ENCODE measurements around the gene SBSN. TPM values are rescaled to one million over a fixed set of nuclear protein-coding genes. Genes with fewer than 3 reads are reported as not detected.

SBSN gene
- total RNA-seq, 2 experiments from 2014 or later: not detected

DNA sequence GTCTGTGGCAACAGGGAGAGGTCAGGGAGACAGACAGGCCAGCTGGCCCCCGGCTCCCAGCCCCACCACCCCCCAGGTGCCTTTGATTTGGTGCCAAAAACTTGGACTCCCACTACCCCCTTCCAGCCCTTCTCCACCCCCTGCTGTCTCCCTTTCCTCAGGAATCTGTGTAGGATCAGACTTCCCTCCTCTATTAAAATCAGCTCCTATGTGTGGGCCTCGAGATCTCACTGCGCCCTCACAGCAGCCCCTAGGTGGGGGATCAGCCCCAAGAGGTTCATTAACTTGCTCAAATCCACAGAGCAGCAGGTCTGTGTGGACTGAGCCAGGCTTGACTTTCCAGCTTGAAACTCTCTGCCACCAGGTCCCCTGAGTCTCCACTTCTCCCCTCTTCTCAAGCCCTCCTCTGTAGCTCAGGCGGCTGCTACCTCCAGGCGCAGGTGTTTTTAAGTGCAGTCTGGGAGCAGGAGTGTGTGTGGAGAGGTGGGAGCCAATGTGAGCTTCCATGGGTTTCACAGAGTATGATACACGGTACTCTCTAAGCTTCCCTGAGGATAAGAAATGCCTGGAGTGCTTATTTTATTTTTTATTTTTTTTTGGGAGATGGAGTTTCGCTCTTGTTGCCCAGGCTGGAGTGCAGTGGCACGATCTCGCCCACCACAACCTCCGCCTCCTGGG lies 6.8 kb upstream of the SBSN start:
- H3K27me3 Mint-ChIP-seq: peaks cover 24% of the 10 kb centered on the region
- no peaks in the 10 kb centered on the region for H3K36me3 Mint-ChIP-seq (ENCODE audit: low read depth)
- DNase-seq: no peak
- ChIA-PET CTCF (interaction anchor here (1.3 kb wide), 1 partner anchor 13 kb away, joined by 3 read pairs; no protein-coding TSS in a partner anchor), POLR2A (no interaction called here)
- no peak overlapping the region for H3K27ac Mint-ChIP-seq
- peaks cover 12% of the 10 kb centered on the region for H3K4me1 Mint-ChIP-seq
- H3K9me3 Mint-ChIP-seq: no peaks in the 10 kb centered on the region
- no peak overlapping the region for H3K4me3 Mint-ChIP-seq

DNA sequence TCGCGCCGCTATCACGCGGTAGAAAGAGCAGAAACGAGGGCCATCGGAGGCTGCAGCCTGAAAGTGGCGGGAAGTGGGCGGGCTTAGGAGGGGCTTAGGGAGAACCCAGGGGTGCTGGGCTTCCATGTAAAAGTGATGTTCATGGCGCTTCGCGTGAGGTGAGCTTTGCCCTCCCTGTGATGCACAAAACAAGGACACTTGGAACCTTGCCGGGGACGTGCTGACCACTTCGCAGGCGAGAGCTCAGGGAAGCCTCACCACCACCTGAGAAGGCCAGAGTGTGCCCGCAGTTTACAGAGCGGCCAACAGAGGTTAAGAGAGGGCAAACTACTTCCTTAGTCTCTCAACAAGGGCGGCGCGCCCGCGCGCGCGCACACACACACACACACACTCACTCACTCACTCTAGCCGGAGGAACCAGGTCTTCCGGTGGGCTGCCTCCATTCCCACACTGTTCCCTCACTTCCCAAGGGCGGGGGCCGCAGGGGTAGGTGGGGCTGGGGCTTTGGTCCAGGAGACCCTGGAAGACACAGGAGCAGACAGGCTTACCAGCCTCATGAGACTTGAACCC lies 5.8 kb upstream of the SBSN start:
- POLR2A ChIA-PET: no interaction called here
- peak overlapping the region; percentile 79 for H3K27ac Mint-ChIP-seq
- CTCF ChIA-PET: interaction anchor here (0.6 kb wide), 1 partner anchor 561 kb away, joined by 3 read pairs; no protein-coding TSS in a partner anchor
- peaks cover 12% of the 10 kb centered on the region for H3K4me1 Mint-ChIP-seq
- no peaks in the 10 kb centered on the region for H3K9me3 Mint-ChIP-seq
- no peak overlapping the region for H3K4me3 Mint-ChIP-seq
- H3K27me3 Mint-ChIP-seq: peaks cover 26% of the 10 kb centered on the region
- peak; percentile 48 for DNase-seq
- no peaks in the 10 kb centered on the region for H3K36me3 Mint-ChIP-seq (ENCODE audit: low read depth)

DNA sequence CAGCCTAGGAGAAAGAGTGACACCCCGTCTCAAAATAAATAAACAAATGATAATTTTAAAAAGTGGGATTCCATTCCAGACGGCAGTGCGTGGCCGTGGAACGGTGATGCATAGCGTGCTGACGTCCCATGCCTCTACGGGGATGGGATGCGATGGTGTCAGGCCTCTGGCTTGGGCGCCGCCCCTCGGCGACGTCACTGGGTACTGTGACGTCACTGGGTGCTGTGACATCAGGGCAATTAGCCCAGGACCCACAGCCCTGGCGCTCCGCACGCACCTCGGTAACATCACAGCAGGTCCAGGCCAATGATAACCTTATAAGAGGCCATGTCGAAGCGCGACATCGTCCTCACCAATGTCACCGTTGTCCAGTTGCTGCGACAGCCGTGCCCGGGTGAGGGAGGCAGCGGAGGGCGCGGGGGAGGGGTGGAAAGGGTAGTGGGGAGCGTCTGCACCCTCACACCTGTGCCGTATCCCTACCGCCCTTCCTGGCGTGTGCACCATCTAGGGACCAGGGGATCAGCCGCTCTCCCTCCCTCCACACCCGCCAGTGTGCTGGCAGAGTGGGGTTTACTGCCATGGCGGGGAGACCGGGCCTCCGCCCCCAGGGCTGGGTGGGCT lies 5.2 kb upstream of the SBSN start, which contains the start of gene GAPDHS:
Gene GAPDHS (plus strand): TSS at position 256 of the 621 bp plus-strand sequence. CDS start 72 bp downstream, at position 328.
- CTCF ChIA-PET: no interaction called here
- H3K9me3 Mint-ChIP-seq: no peaks in the 10 kb centered on the region
- peak within 1 kb of the TSS; percentile 79 for H3K27ac Mint-ChIP-seq
- no peak for DNase-seq
- H3K27me3 Mint-ChIP-seq: peaks cover 28% of the 10 kb centered on the region
- POLR2A ChIA-PET: no interaction called here
- H3K36me3 Mint-ChIP-seq (ENCODE audit: low read depth): no peaks in the 10 kb centered on the region
- H3K4me3 Mint-ChIP-seq: no peak within 1 kb of the TSS
- peaks cover 12% of the 10 kb centered on the region for H3K4me1 Mint-ChIP-seq

DNA sequence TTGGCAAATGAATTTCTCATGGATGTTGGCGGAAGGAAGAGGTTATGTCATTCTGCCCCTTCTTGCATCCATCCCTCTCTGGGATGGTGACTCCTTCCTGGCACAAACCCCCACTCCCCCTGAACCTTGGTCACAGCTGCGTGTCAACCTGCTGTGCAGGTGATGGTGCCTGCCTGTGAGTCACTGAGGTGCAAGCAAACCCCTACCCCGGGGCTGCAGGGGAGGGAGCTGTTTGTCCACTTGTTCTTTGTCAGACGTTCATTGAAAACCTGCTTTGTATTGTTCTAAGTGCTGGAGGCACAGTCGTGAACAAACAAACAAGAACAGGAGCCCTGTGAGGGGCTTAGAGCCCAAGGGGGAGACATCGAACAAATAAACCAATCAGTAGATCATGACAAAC lies 3.2 kb upstream of the SBSN start:
- Mint-ChIP-seq H3K27me3 (peaks cover 30% of the 10 kb centered on the region), H3K4me3 (no peak overlapping the region), H3K36me3 (ENCODE audit: low read depth) (no peaks in the 10 kb centered on the region), H3K9me3 (no peaks in the 10 kb centered on the region), H3K27ac (no peak overlapping the region), H3K4me1 (peaks cover 12% of the 10 kb centered on the region)
- ChIA-PET POLR2A (no interaction called here), CTCF (interaction anchor here (0.9 to 1.2 kb wide), 4 partner anchors 9 to 22 kb away, joined by 3 to 4 read pairs (median 3); no protein-coding TSS in a partner anchor)
- DNase-seq: no peak

DNA sequence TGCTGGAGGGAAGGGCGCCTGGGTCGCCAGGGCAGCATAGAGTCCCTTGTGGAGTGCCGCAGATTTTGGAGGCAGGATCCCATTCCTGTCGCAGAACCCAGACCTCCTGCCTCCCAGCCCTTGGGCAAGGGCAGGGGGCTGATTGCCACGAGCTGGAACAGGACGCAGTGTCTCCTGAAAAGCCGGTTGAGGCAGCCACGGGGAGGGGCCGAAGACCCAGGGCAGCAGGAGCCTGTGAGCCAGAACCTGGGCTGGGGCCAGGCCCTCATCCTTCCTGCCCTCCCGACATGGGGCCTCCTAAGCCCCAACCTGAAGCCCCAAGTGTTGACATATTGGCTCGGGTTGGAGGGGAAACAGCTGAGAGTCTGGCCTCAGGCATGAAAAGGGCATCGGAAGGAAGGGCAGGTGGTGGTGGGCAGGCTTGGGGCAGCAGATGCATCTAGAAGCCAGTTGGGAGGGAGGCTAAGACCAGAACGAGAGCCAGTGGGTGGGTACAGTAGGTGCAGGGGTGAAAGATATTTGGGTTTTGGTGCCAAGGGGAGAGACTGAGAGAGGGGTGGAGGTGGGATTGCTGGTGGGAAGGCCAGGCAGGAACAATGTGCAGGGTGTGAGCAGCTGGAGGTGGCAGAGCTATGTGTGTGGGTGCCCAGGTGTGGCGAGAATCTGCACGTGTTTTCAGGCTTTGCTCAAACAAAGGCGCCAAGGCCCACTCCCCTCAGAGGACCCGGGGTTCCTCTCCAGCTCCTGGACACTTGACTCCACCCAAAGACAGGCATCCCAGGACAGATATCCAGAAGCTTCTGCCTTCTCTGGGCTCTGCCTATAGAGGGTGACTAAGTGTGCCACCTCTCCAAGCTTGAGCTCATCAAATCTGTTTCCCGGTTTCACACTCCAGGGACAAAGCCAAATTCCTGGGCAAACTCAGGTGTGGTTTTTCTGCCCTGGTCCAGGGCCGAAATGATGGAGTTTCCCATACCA lies 1.4 kb upstream of the SBSN start:
- CTCF ChIA-PET: no interaction called here
- H3K27me3 Mint-ChIP-seq: peaks cover 26% of the 10 kb centered on the region
- POLR2A ChIA-PET: no interaction called here
- no peak overlapping the region for H3K4me3 Mint-ChIP-seq
- H3K36me3 Mint-ChIP-seq (ENCODE audit: low read depth): no peaks in the 10 kb centered on the region
- no peak overlapping the region for H3K27ac Mint-ChIP-seq
- no peaks in the 10 kb centered on the region for H3K9me3 Mint-ChIP-seq
- H3K4me1 Mint-ChIP-seq: peaks cover 10% of the 10 kb centered on the region
- no peak for DNase-seq

DNA sequence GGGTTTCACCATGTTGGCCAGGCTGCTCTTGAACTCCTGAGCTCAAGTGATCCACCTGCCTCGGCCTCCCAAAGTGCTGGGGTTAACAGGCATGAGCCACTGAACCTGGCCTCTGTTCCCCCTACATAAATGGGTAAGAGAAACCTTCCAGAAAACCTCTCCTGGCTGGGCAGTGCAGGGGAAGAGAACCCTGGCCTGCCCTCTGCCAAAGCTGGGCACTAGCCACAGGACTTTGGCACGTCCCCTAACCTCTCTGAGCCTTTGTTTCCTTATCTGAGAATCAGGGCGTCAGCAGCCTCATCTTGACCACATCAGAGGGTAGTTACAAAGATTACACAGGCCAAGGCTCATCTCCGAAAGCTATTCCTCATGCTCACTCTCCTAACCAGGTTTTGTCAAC lies 2.2 kb downstream of the SBSN start:
- no peaks in the 10 kb centered on the region for H3K36me3 Mint-ChIP-seq (ENCODE audit: low read depth)
- ChIA-PET CTCF (no interaction called here), POLR2A (no interaction called here)
- no peak overlapping the region for H3K4me3 Mint-ChIP-seq
- no peaks in the 10 kb centered on the region for H3K4me1 Mint-ChIP-seq
- H3K27me3 Mint-ChIP-seq: peaks cover 12% of the 10 kb centered on the region
- H3K9me3 Mint-ChIP-seq: no peaks in the 10 kb centered on the region
- no peak for DNase-seq
- no peak overlapping the region for H3K27ac Mint-ChIP-seq

DNA sequence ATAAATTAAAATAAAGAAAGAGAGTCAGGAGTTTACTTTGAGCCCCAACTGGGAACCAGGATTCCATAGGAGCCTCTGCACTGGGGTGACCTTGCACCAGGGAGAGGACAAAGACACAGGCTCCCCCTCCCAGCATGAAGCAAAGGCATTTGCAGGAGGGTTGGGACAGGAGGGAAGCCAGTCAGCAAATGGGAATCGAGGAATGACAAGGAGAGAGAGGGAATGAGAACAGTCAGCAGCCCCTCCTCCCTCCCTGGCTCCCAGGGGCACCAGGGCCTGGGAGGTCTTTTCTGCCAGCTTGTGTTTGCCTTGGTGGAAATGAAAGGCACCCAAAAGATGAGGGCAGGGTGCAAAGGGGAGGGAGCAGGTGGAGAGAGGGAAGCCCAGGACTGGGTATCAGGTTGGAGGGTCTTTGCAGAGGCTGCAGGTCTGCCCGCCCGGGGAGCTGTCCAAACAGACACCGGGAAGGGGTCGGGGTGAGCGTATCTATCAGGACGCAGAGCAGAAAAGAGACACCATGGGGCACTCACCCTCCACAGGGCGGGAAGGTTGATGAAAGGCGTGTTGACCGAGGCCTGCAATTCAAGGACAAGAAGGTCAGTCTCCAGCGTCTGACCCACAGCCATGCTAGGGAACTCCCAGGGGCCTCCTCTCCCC lies 3.8 kb downstream of the SBSN start:
- CTCF ChIA-PET: no interaction called here
- POLR2A ChIA-PET: no interaction called here

DNA sequence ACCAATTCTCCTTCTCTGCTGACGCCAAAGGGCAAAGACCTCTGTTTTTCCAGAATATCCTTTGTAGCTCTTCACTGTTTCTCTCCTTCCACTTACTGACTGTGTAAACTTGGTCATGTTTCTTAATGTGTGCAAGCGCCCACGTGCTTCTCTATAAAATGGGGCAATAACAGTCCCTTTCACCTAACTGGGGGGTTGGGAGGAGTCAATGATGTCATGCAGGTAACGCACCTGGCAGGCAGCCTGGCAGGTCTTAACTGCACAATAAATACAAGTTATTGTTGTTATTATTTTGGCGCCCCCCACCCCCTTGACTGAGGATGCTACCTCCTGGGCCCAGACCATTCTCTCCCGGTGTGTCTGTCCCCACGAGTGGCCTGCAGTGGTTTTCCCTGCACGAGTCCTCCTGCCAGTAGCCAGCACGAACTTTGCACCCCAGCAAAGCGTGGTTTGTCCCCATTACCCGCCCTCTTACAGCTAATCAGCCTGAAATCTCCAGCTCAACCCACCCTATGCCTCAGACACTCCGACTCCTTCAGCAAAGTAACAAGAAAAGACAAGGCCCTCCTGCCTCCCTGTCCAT lies 5.3 kb downstream of the SBSN start:
- Mint-ChIP-seq H3K27me3 (peaks cover 3% of the 10 kb centered on the region), H3K36me3 (ENCODE audit: low read depth) (no peaks in the 10 kb centered on the region), H3K27ac (no peak overlapping the region), H3K9me3 (no peaks in the 10 kb centered on the region), H3K4me1 (no peaks in the 10 kb centered on the region), H3K4me3 (no peak overlapping the region)
- ChIA-PET CTCF (interaction anchor here (1.2 to 1.7 kb wide), 2 partner anchors 8 to 9 kb away, joined by 3 read pairs; no protein-coding TSS in a partner anchor), POLR2A (interaction anchor here (0.7 kb wide), 1 partner anchor 62 kb away, joined by 6 read pairs; no protein-coding TSS in a partner anchor)
- no peak for DNase-seq

More for the DNA sequence above, 3.8 kb downstream of the SBSN start:
- no peak for DNase-seq
- Mint-ChIP-seq H3K4me1 (no peaks in the 10 kb centered on the region), H3K27me3 (peaks cover 7% of the 10 kb centered on the region), H3K36me3 (ENCODE audit: low read depth) (no peaks in the 10 kb centered on the region), H3K27ac (no peak overlapping the region), H3K4me3 (no peak overlapping the region), H3K9me3 (no peaks in the 10 kb centered on the region)

DNA sequence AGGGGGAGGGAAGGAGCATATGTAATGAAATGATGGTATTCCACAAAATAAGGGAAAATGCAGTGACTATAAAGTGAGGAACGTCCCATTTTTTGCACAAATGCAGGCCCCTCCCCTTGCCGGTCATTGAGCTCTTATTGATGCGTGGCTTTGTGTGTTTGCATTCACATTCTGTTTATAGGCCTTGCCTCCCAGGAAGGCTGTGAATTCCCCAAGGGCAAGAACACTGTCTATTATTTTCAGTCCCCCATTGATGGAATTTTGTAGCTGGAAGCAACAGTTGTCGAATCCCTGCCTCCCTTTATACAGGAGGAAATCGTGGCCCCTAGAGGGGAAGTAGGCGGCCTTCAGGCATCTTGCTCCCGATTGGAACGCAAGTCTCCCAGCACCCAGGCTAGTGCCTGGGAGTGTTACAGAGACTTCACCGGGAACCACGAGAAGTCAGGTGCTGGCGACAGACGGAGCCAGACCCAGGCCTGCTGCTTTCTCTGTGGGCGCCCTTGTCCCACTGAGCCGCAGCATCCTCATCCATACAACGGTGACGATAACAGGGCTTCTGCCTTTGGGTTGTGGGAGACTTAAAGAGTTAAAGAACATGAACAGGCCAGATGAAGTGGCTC lies 6.9 kb downstream of the SBSN start:
- DNase-seq: no peak
- Mint-ChIP-seq H3K36me3 (ENCODE audit: low read depth) (no peaks in the 10 kb centered on the region), H3K9me3 (no peaks in the 10 kb centered on the region), H3K27ac (no peak overlapping the region), H3K4me1 (no peaks in the 10 kb centered on the region), H3K27me3 (peaks cover 6% of the 10 kb centered on the region), H3K4me3 (no peak overlapping the region)
- POLR2A ChIA-PET: interaction anchor here (0.7 kb wide), 1 partner anchor 585 kb away, joined by 3 read pairs; no protein-coding TSS in a partner anchor
- CTCF ChIA-PET: interaction anchor here (1.2 to 1.7 kb wide), 3 partner anchors 10 to 14 kb away, joined by 3 read pairs; no protein-coding TSS in a partner anchor

DNA sequence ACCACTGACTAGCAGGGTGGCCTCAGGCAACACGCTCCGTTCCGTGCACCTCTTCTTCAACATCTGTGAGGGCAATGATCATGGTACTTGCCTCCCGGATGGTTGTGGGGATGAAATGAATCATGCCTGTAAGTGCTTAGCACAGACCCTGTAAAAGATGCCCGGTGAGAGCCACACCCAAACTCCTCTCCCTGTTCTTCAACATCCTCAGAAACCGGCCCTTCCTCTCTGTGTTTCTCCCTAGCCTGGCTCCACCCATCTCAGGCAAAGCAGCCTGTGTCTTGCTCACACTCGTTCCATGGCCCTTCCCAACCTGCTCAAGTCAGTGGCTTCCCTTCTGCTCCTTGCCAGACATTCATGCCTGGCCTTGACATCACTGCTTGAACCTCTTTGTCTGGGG lies 8.8 kb downstream of the SBSN start:
- POLR2A ChIA-PET: no interaction called here
- CTCF ChIA-PET: interaction anchor here (1.1 to 1.5 kb wide), 2 partner anchors 46 to 112 kb away, joined by 3 read pairs; no protein-coding TSS in a partner anchor
- no peaks in the 10 kb centered on the region for H3K4me1 Mint-ChIP-seq
- H3K27ac Mint-ChIP-seq: no peak overlapping the region
- H3K9me3 Mint-ChIP-seq: no peaks in the 10 kb centered on the region
- no peak overlapping the region for H3K4me3 Mint-ChIP-seq
- no peaks in the 10 kb centered on the region for H3K36me3 Mint-ChIP-seq (ENCODE audit: low read depth)
- peaks cover 7% of the 10 kb centered on the region for H3K27me3 Mint-ChIP-seq
- no peak for DNase-seq

DNA sequence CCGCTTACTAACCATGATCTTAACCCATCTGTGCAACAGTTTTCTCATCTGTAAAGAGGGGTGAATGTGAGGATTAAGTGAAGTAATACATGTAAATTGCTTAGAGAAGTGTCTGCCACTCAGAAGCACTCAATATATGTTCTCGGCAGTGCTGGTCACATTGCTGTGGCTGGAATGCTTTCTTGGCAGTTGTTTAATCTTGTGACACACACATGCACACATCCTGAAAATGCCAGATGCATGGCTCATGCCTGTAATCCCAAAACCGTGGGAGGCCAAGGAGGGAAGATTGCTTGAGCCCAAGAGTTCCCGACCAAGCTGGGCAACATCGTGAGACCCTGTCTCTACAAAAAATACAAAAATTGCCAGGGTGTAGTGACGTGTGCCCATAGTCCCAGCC lies 9.8 kb downstream of the SBSN start:
- no peak overlapping the region for H3K4me3 Mint-ChIP-seq
- DNase-seq: no peak
- H3K27me3 Mint-ChIP-seq: peaks cover 5% of the 10 kb centered on the region
- no peaks in the 10 kb centered on the region for H3K9me3 Mint-ChIP-seq
- ChIA-PET POLR2A (no interaction called here), CTCF (interaction anchor here (1.6 kb wide), 1 partner anchor 9 kb away, joined by 3 read pairs; no protein-coding TSS in a partner anchor)
- H3K4me1 Mint-ChIP-seq: no peaks in the 10 kb centered on the region
- no peaks in the 10 kb centered on the region for H3K36me3 Mint-ChIP-seq (ENCODE audit: low read depth)
- no peak overlapping the region for H3K27ac Mint-ChIP-seq
